IPS-NIHi7 (cell line): Measurements from ENCODE around the gene EVL.
"Not testable (repeated sequence)": the region's sequence is repeated elsewhere in the genome, so short reads cannot be mapped to it uniquely, and the experiment has no call there.

Experiments used
- DNase-seq: peaks from one replicate; pipeline ENCODE4 v3.0.0; 2012; ENCODE audit warnings: mixed read lengths; ENCODE audit errors: extremely low spot score

The EVL gene

GRCh38 chr14:100165831-100166440 is 100.7 kb downstream of the EVL start:
- DNase-seq = no peak

- DNase-seq = no peak
Observed at GRCh38 chr14:100168506-100168905, 103.3 kb downstream of the EVL start.

- DNase-seq = no peak
Observed at GRCh38 chr14:100170880-100171279, 105.7 kb downstream of the EVL start.

- DNase-seq = no peak
Observed at GRCh38 chr14:100172811-100173210, 107.6 kb downstream of the EVL start.

GRCh38 chr14:100173353-100173752 is 108.1 kb downstream of the EVL start:
- peak; percentile 9 for DNase-seq

- DNase-seq = peak; percentile 8
Observed at GRCh38 chr14:100176811-100177327, 111.6 kb downstream of the EVL start.

GRCh38 chr14:100178691-100179090 is 113.5 kb downstream of the EVL start:
- no peak for DNase-seq

GRCh38 chr14:100180671-100181070 is 115.4 kb downstream of the EVL start:
- DNase-seq = not testable (repeated sequence)

GRCh38 chr14:100181876-100182551 is 116.8 kb downstream of the EVL start:
- DNase-seq = not testable (repeated sequence)

GRCh38 chr14:100187247-100187833 is 122.1 kb downstream of the EVL start:
- DNase-seq = no peak

- no peak for DNase-seq
Observed at GRCh38 chr14:100188392-100189030, 123.3 kb downstream of the EVL start.

- DNase-seq = no peak
Observed at GRCh38 chr14:100190126-100190525, 124.9 kb downstream of the EVL start.

- no peak for DNase-seq
Observed at GRCh38 chr14:100191584-100192249, 126.5 kb downstream of the EVL start.

GRCh38 chr14:100192250-100192671 is 127.0 kb downstream of the EVL start:
- DNase-seq = no peak

GRCh38 chr14:100192672-100193416 is 127.6 kb downstream of the EVL start:
- peak; percentile 100 for DNase-seq
